Hepatocyte (in vitro differentiated cells): ENCODE measurements around the gene NSA2.

Source experiments
- CTCF ChIP-seq: fragments of 200-600 bp; sonication (generic); IDR thresholded peaks from 2 replicates; pipeline ENCODE4 v1.5.1; 2016; ENCODE audit warnings: antibody characterized with exemption, mild to moderate bottlenecking; ENCODE audit not compliant: poor library complexity
- EZH2 ChIP-seq: fragments of 200-600 bp; sonication (generic); IDR thresholded peaks from 2 replicates; pipeline ENCODE4 v1.6.1; 2016; ENCODE audit warnings: antibody characterized with exemption, mild to moderate bottlenecking, borderline replicate concordance
- EZH2phosphoT487 ChIP-seq: fragments of 200-600 bp; sonication (generic); IDR thresholded peaks from one replicate; pipeline ENCODE4 v1.6.1; 2018; ENCODE audit warnings: antibody characterized with exemption, mild to moderate bottlenecking, low read depth, moderate library complexity; ENCODE audit not compliant: unreplicated experiment, severe bottlenecking

- TF ChIP-seq CTCF (no peak), EZH2phosphoT487 (no peak), EZH2 (no peak)
Observed at GRCh38 chr5:74761241-74761640, 5.8 kb upstream of the NSA2 start.
